Astrocyte (in vitro differentiated cells and primary cell): Measurements from ENCODE around the gene F2R. TPM values are rescaled to one million over a fixed set of nuclear protein-coding genes. Genes with fewer than 3 reads are reported as not detected.
"Not testable (repeated sequence)": the region's sequence is repeated elsewhere in the genome, so short reads cannot be mapped to it uniquely, and the experiment has no call there.

Experiments used
- DNase-seq: peaks from one replicate; pipeline ENCODE4 v3.0.0-alpha.2; 2010; ENCODE audit warnings: low read depth
- FAIRE-seq: peaks from 2 replicates; lab custom pipeline; 2011; peaks lifted over from hg19 to GRCh38; lab: Jason Lieb, UNC
- H2AFZ ChIP-seq: 2 replicates; pipeline ENCODE4 v1.6.0; 2012; ENCODE audit warnings: low read depth, low read length, inconsistent platforms
- H3K27ac ChIP-seq: 2 replicates; pipeline ENCODE4 v1.5.1; 2011; ENCODE audit warnings: low read depth, low read length, inconsistent platforms
- H3K27me3 ChIP-seq: 2 replicates; pipeline ENCODE4 v1.6.0; 2011; ENCODE audit warnings: low read length, inconsistent platforms; ENCODE audit not compliant: insufficient read depth
- H3K36me3 ChIP-seq: 2 replicates; pipeline ENCODE4 v1.5.1; 2011; ENCODE audit warnings: low read length, inconsistent platforms; ENCODE audit not compliant: insufficient read depth
- H3K4me1 ChIP-seq: 2 replicates; pipeline ENCODE4 v1.5.1; 2011; ENCODE audit warnings: low read length, inconsistent platforms; ENCODE audit not compliant: insufficient read depth
- H3K4me2 ChIP-seq: 2 replicates; pipeline ENCODE4 v1.6.0; 2012; ENCODE audit warnings: low read length, inconsistent platforms
- H3K4me3 ChIP-seq: 2 replicates; pipeline ENCODE4 v1.5.1; 2011; ENCODE audit warnings: low read depth, mild to moderate bottlenecking, low read length, inconsistent platforms; ENCODE audit not compliant: insufficient read depth
- H3K79me2 ChIP-seq: 2 replicates; pipeline ENCODE4 v1.6.0; 2012; ENCODE audit warnings: mild to moderate bottlenecking, low read length, inconsistent platforms; ENCODE audit not compliant: insufficient read depth
- H3K9ac ChIP-seq: 2 replicates; pipeline ENCODE4 v1.6.0; 2012; ENCODE audit warnings: mild to moderate bottlenecking, low read length, inconsistent platforms
- H3K9me3 ChIP-seq: 2 replicates; pipeline ENCODE4 v1.5.1; 2012; ENCODE audit warnings: low read depth, mild to moderate bottlenecking, low read length, inconsistent platforms; ENCODE audit not compliant: insufficient read depth
- H4K20me1 ChIP-seq: 2 replicates; pipeline ENCODE4 v1.6.0; 2012; ENCODE audit warnings: low read length, inconsistent platforms; ENCODE audit not compliant: insufficient read depth
- H3K27ac Mint-ChIP-seq: one replicate; pipeline ENCODE4 v1.8.0; 2021; ENCODE audit warnings: mild to moderate bottlenecking, mixed read lengths; ENCODE audit not compliant: unreplicated experiment
- H3K27me3 Mint-ChIP-seq: one replicate; pipeline ENCODE4 v1.8.0; 2021; ENCODE audit warnings: low read depth, mixed read lengths; ENCODE audit not compliant: unreplicated experiment
- H3K36me3 Mint-ChIP-seq: one replicate; pipeline ENCODE4 v1.8.0; 2021; ENCODE audit warnings: low read depth, mixed read lengths; ENCODE audit not compliant: unreplicated experiment
- H3K4me1 Mint-ChIP-seq: one replicate; pipeline ENCODE4 v1.8.0; 2021; ENCODE audit warnings: low read depth, mixed read lengths; ENCODE audit not compliant: unreplicated experiment
- H3K4me3 Mint-ChIP-seq: one replicate; pipeline ENCODE4 v1.8.0; 2021; ENCODE audit warnings: mild to moderate bottlenecking, moderate library complexity, mixed read lengths; ENCODE audit not compliant: unreplicated experiment
- H3K9me3 Mint-ChIP-seq: one replicate; pipeline ENCODE4 v1.8.0; 2021; ENCODE audit warnings: mild to moderate bottlenecking, mixed read lengths; ENCODE audit not compliant: unreplicated experiment
- EZH2 ChIP-seq: IDR thresholded peaks from 2 replicates; pipeline ENCODE4 v1.6.1; 2012; ENCODE audit warnings: mild to moderate bottlenecking, low read length, inconsistent platforms; ENCODE audit not compliant: insufficient read depth
- total RNA-seq: library from RNA; stranded (reverse); gene quantifications from 2 replicates; pipeline ENCODE4 v1.2.1, GENCODE V29; 2021
- TF ChIP-seq, protein P1 (sequence below): IDR thresholded peaks from 2 replicates; pipeline ENCODE4 v1.5.1; 2011; ENCODE audit warnings: low read depth, mild to moderate bottlenecking, inconsistent platforms, low read length, moderate library complexity; ENCODE audit not compliant: insufficient read depth

The F2R gene
- total RNA-seq, 1 donor from 2014 or later = 285 TPM

DNA sequence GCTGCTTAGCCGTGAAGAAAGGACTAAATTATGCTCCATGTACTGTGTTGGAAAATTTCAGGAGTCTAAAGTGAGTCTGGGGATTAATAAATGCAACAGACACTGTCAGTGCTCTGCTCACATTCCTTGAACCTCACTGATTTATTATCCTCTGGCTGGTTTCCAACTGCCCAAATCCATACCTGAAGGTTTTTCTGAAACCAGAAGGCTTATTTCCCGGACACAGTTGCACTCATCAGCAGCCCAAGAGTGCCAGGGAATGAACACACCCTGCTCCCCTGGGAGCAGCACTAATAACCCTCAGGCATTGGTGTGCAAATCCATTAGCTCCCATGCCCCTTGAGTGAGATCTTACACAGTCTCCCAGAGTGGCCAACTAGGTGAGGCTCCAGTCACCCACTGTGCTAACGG lies 38.7 kb downstream of the F2R start:
- H3K27ac Mint-ChIP-seq = no peak overlapping the region
- no peaks in the 10 kb centered on the region for H3K4me1 Mint-ChIP-seq
- Histone ChIP-seq H2AFZ (no peak overlapping the region), H3K27ac (no peak overlapping the region), H3K9me3 (no peaks in the 10 kb centered on the region), H3K4me2 (no peak overlapping the region), H3K79me2 (no peaks in the 10 kb centered on the region), H3K27me3 (no peaks in the 10 kb centered on the region), H3K4me1 (no peaks in the 10 kb centered on the region), H3K9ac (no peak overlapping the region), H3K36me3 (no peaks in the 10 kb centered on the region), H3K4me3 (no peak overlapping the region), H4K20me1 (no peaks in the 10 kb centered on the region)
- H3K36me3 Mint-ChIP-seq = peaks cover 3% of the 10 kb centered on the region
- H3K4me3 Mint-ChIP-seq = no peak overlapping the region
- H3K27me3 Mint-ChIP-seq = peaks cover 14% of the 10 kb centered on the region
- FAIRE-seq = no peak
- peaks cover 4% of the 10 kb centered on the region for H3K9me3 Mint-ChIP-seq
- no peak for DNase-seq
- TF ChIP-seq EZH2 = no peak
- TF ChIP-seq, protein P1, sequence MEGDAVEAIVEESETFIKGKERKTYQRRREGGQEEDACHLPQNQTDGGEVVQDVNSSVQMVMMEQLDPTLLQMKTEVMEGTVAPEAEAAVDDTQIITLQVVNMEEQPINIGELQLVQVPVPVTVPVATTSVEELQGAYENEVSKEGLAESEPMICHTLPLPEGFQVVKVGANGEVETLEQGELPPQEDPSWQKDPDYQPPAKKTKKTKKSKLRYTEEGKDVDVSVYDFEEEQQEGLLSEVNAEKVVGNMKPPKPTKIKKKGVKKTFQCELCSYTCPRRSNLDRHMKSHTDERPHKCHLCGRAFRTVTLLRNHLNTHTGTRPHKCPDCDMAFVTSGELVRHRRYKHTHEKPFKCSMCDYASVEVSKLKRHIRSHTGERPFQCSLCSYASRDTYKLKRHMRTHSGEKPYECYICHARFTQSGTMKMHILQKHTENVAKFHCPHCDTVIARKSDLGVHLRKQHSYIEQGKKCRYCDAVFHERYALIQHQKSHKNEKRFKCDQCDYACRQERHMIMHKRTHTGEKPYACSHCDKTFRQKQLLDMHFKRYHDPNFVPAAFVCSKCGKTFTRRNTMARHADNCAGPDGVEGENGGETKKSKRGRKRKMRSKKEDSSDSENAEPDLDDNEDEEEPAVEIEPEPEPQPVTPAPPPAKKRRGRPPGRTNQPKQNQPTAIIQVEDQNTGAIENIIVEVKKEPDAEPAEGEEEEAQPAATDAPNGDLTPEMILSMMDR = no peak

DNA sequence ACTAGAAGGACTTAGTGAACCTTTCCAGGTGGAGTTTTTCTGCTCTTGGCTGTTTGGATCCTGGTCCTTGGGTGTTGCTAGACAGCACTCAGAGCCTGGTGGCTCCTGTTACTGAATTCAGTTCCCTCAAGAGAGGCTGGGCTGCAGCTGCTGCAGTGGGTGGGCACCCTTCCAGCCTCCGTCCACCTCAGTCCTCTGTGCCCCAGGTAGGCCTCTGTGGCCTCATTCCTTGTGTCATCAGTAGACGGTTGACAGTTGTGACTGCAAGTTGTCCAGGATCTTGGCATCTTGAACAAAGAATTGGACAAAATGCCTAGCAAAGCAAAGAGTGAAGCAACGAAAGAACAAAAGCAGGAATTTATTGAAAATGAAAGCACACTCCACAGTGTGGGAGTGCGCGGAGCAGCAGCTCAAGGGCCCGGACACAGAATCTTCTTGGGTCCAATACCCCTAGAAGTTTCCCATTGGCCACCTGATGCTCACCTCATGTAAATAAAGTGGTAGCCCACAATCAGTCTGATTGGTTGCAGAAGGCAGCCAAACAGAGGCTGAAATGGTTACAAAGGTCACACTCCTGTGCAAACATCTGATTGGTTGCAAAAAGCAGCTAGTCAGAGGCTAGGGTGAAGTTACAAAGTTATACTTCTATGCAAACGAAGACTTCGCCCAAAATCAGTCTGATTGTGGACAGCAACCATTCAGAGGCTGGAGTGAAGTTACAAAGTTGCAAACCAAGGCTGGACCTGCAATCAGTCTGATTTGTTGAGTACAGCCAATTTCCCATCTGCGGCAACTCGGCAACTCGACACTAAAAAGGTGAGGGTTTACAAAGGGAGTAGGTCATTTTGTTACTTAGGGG lies 40.1 kb downstream of the F2R start:
- DNase-seq (no peak), FAIRE-seq (no peak)
- no peaks in the 10 kb centered on the region for H4K20me1 ChIP-seq
- no peaks in the 10 kb centered on the region for H3K27me3 ChIP-seq
- Mint-ChIP-seq H3K27me3 (peaks cover 8% of the 10 kb centered on the region), H3K4me3 (no peak overlapping the region), H3K4me1 (no peaks in the 10 kb centered on the region), H3K36me3 (peaks cover 3% of the 10 kb centered on the region), H3K27ac (no peak overlapping the region), H3K9me3 (peaks cover 4% of the 10 kb centered on the region)
- no peak overlapping the region for H3K4me2 ChIP-seq
- H3K4me3 ChIP-seq = no peak overlapping the region
- no peak overlapping the region for H3K9ac ChIP-seq
- H3K27ac ChIP-seq = no peak overlapping the region
- no peaks in the 10 kb centered on the region for H3K36me3 ChIP-seq
- no peaks in the 10 kb centered on the region for H3K4me1 ChIP-seq
- H3K9me3 ChIP-seq = no peaks in the 10 kb centered on the region
- H3K79me2 ChIP-seq = no peaks in the 10 kb centered on the region
- H2AFZ ChIP-seq = no peak overlapping the region
- TF ChIP-seq EZH2 = no peak
- TF ChIP-seq, protein P1 = no peak

DNA sequence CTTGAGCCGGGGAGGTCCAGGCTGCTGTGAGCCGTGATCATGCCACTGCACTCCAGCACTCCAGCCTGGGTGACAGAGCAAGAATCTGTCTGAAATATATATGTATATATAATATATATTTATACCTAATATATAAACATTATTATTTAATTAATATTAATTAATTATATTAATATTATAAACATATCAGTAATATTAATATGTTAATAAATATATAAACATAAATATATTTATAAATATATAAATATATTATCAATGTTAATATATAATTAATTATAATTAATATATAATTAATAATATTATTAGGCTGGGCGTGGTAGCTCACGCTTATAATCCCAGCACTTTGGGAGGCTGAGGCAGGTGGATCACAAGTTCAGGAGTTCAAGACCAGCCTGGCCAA lies 41.1 kb downstream of the F2R start:
- Histone ChIP-seq H3K79me2 (no peaks in the 10 kb centered on the region), H3K27me3 (no peaks in the 10 kb centered on the region), H3K36me3 (no peaks in the 10 kb centered on the region), H2AFZ (no peak overlapping the region), H3K4me1 (no peaks in the 10 kb centered on the region), H3K4me3 (no peak overlapping the region), H3K9me3 (no peaks in the 10 kb centered on the region), H3K9ac (no peak overlapping the region), H3K27ac (no peak overlapping the region), H3K4me2 (no peak overlapping the region), H4K20me1 (no peaks in the 10 kb centered on the region)
- no peak for FAIRE-seq
- Mint-ChIP-seq H3K27me3 (peaks cover 12% of the 10 kb centered on the region), H3K4me3 (no peak overlapping the region), H3K27ac (no peak overlapping the region), H3K4me1 (no peaks in the 10 kb centered on the region), H3K9me3 (peaks cover 4% of the 10 kb centered on the region), H3K36me3 (no peaks in the 10 kb centered on the region)
- TF ChIP-seq, protein P1 = no peak
- TF ChIP-seq EZH2 = no peak
- DNase-seq = no peak

DNA sequence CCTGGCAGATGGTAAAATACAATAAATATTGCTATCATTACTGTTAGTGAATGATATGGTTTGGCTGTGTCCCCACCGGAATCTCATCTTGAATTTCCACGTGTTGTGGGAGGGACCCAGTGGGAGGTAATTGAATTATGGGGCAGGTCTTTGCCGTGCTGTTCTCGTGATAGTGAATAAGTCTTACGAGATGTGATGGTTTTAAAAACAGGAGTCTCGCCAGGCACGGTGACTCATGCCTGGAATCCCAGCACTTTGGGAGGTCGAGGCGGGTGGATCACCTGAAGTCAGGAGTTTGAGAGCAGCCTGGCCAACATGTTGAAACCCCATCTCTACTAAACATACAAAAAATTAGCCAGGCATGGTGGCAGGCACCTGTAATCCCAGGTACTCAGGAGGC lies 45.2 kb downstream of the F2R start:
- not testable (repeated sequence) for H3K4me2 ChIP-seq, H3K27ac Mint-ChIP-seq, H3K27me3 ChIP-seq, H3K4me3 Mint-ChIP-seq, H3K4me3 ChIP-seq, H3K9ac ChIP-seq, H3K36me3 ChIP-seq, H3K4me1 Mint-ChIP-seq, FAIRE-seq, H3K4me1 ChIP-seq, H3K27ac ChIP-seq, H3K79me2 ChIP-seq, H3K36me3 Mint-ChIP-seq, H2AFZ ChIP-seq, DNase-seq, H3K9me3 ChIP-seq, H4K20me1 ChIP-seq
- H3K9me3 Mint-ChIP-seq = peaks cover 21% of the 10 kb centered on the region
- H3K27me3 Mint-ChIP-seq = peaks cover 11% of the 10 kb centered on the region
